SK-N-SH (cell line): ENCODE data around the gene PAMR1. TPM values are rescaled to one million over a fixed set of nuclear protein-coding genes. Genes with fewer than 3 reads are reported as not detected.

ENCODE experiments used
- CTCF ChIA-PET: fragments of 300-600, 350-600 bp; formaldehyde crosslinking; extraction: SDS; loops from one replicate; lab custom pipeline; 2021; lab: Yijun Ruan, JAX
- POLR2A ChIA-PET: fragments of 350-600 bp; sonication (Branson Sonifier 250); formaldehyde crosslinking; extraction: SDS; loops from one replicate; lab custom pipeline; 2020; ENCODE audit warnings: antibody characterized with exemption, inconsistent platforms; lab: Yijun Ruan, JAX
- DNase-seq: peaks from one replicate; pipeline ENCODE4 v3.0.0; 2012
- H2AFZ ChIP-seq: fragments of 200-600 bp; sonication (generic); 2 replicates; pipeline ENCODE4 v1.8.1; 2016; ENCODE audit warnings: antibody characterized with exemption, mild to moderate bottlenecking, low read depth
- H3F3A ChIP-seq: fragments of 200-600 bp; sonication (generic); replicated peaks from 2 replicates; pipeline ENCODE3; 2016; ENCODE audit warnings: antibody characterized with exemption, mild to moderate bottlenecking; ENCODE audit not compliant: insufficient read depth
- H3K27ac ChIP-seq, 2 experiments: fragments of 200-500 bp in 1 of 2; fragments of 200-600 bp in 1 of 2; sonication (Bioruptor generic) in 1 of 2; sonication (generic), shearing (Covaris generic) in 1 of 2; 2 replicates each; pipeline versions ENCODE4 v1.5.1 to v1.6.1; 2014 to 2016; ENCODE audit warnings: low read depth in 2 of 2, inconsistent platforms in 1 of 2, low read length in 1 of 2, mild to moderate bottlenecking in 1 of 2, mixed read lengths in 1 of 2
- H3K27me3 ChIP-seq: fragments of 200-600 bp; sonication (generic), shearing (Covaris generic); 2 replicates; pipeline ENCODE4 v1.6.1; 2016; ENCODE audit warnings: mixed run types; ENCODE audit not compliant: insufficient read depth
- H3K36me3 ChIP-seq, 2 experiments: fragments of 200-500 bp in 1 of 2; fragments of 200-600 bp in 1 of 2; sonication (Bioruptor generic) in 1 of 2; sonication (generic) in 1 of 2; replicated peaks in 1 of 2; 2 replicates each; pipeline versions ENCODE3 to v1.5.1; 2014 to 2016; ENCODE audit warnings: low read length in 1 of 2, mild to moderate bottlenecking in 1 of 2; ENCODE audit not compliant: insufficient read depth in 2 of 2, control insufficient read depth in 1 of 2
- H3K4me1 ChIP-seq, 2 experiments: fragments of 200-500 bp in 1 of 2; fragments of 200-600 bp in 1 of 2; sonication (Bioruptor generic) in 1 of 2; sonication (generic), shearing (Covaris generic) in 1 of 2; 2 replicates each; pipeline versions ENCODE4 v1.5.1 to v1.6.1; 2014 to 2016; ENCODE audit warnings: low read depth in 1 of 2, low read length in 1 of 2, mixed run types in 1 of 2; ENCODE audit not compliant: insufficient read depth in 2 of 2, control insufficient read depth in 1 of 2
- H3K4me2 ChIP-seq: fragments of 200-600 bp; sonication (generic), shearing (Covaris generic); 2 replicates; pipeline ENCODE4 v1.6.1; 2017; ENCODE audit warnings: mixed run types
- H3K4me3 ChIP-seq, 2 experiments: fragments of 200-500 bp in 1 of 2; fragments of 200-600 bp in 1 of 2; sonication (Bioruptor generic) in 1 of 2; sonication (generic), shearing (Covaris generic) in 1 of 2; 2 replicates each; pipeline versions ENCODE4 v1.5.1 to v1.8.1; 2014 to 2016; ENCODE audit warnings: low read depth in 2 of 2, inconsistent platforms in 1 of 2, low read length in 1 of 2, mild to moderate bottlenecking in 1 of 2, mixed read lengths in 1 of 2, moderate library complexity in 1 of 2
- H3K79me2 ChIP-seq: fragments of 200-600 bp; sonication (generic); 2 replicates; pipeline ENCODE4 v1.8.1; 2017; ENCODE audit warnings: mild to moderate bottlenecking; ENCODE audit not compliant: insufficient read depth
- H3K9ac ChIP-seq: fragments of 200-600 bp; sonication (generic); 2 replicates; pipeline ENCODE4 v1.6.1; 2017; ENCODE audit warnings: mixed run types
- H3K9me2 ChIP-seq: fragments of 200-600 bp; sonication (generic); 2 replicates; pipeline ENCODE4 v1.6.1; 2017; ENCODE audit warnings: mixed run types
- H3K9me3 ChIP-seq: fragments of 200-600 bp; sonication (generic); 2 replicates; pipeline ENCODE4 v1.6.1; 2017; ENCODE audit warnings: mixed run types, mild to moderate bottlenecking, moderate library complexity
- H4K20me1 ChIP-seq: fragments of 200-600 bp; sonication (generic); 2 replicates; pipeline ENCODE4 v1.6.1; 2017; ENCODE audit warnings: mild to moderate bottlenecking, mixed run types; ENCODE audit not compliant: insufficient read depth
- ELF1 ChIP-seq: IDR thresholded peaks from 2 replicates; pipeline ENCODE4 v1.4.0; 2012
- FOSL2 ChIP-seq: IDR thresholded peaks from 2 replicates; pipeline ENCODE4 v1.4.0; 2012; ENCODE audit warnings: low read depth, mild to moderate bottlenecking, moderate library complexity, borderline replicate concordance
- JUND ChIP-seq: IDR thresholded peaks from 2 replicates; pipeline ENCODE4 v1.4.0; 2012
- MEF2A ChIP-seq: IDR thresholded peaks from 2 replicates; pipeline ENCODE4 v1.4.0; 2012; ENCODE audit warnings: low read depth, borderline replicate concordance
- MXI1 ChIP-seq: IDR thresholded peaks from 2 replicates; pipeline ENCODE4 v1.6.1; 2012; ENCODE audit warnings: mild to moderate bottlenecking, low read depth, low read length, improper control_type of control experiment
- NRF1 ChIP-seq: IDR thresholded peaks from 2 replicates; pipeline ENCODE4 v1.6.1; 2012; ENCODE audit warnings: low read depth, mild to moderate bottlenecking, low read length
- POLR2AphosphoS5 ChIP-seq: IDR thresholded peaks from 2 replicates; pipeline ENCODE4 v1.6.1; 2012; ENCODE audit warnings: low read depth, low read length
- SMC3 ChIP-seq: IDR thresholded peaks from 2 replicates; pipeline ENCODE4 v1.6.1; 2012; ENCODE audit warnings: low read depth, low read length, improper control_type of control experiment
- YY1 ChIP-seq: IDR thresholded peaks from 2 replicates; pipeline ENCODE4 v1.4.0; 2012; ENCODE audit warnings: low read depth, mild to moderate bottlenecking
- WGBS: methylation state at CpG from one replicate; pipeline ENCODE4 v1.1.6; 2017; ENCODE audit warnings: low lambda C conversion rate; 5-methylcytosine and 5-hydroxymethylcytosine counted together
- polyA plus RNA-seq, 3 experiments: library from polyadenylated mRNA; depleted of rRNA; stranded (reverse); fragments of >200 nt; gene quantifications; 2 replicates each; pipeline ENCODE4 v1.2.3, GENCODE V29; 2012
- TF ChIP-seq, protein P1 (sequence below): IDR thresholded peaks from 2 replicates; pipeline ENCODE4 v1.6.1; 2012; ENCODE audit warnings: mild to moderate bottlenecking, low read depth, low read length, moderate library complexity
- TF ChIP-seq, protein P2 (sequence below): fragments of 150-350 bp; IDR thresholded peaks from 2 replicates; pipeline ENCODE4 v1.6.1; 2017; ENCODE audit warnings: antibody characterized with exemption, low read length, low read depth, borderline replicate concordance
- TF ChIP-seq, protein P3 (sequence below): IDR thresholded peaks from 2 replicates; pipeline ENCODE4; 2012

Gene PAMR1
- polyA plus RNA-seq, 1 of the 3 experiments (the other 2 are of a cell fraction), result 0.31 TPM

DNA sequence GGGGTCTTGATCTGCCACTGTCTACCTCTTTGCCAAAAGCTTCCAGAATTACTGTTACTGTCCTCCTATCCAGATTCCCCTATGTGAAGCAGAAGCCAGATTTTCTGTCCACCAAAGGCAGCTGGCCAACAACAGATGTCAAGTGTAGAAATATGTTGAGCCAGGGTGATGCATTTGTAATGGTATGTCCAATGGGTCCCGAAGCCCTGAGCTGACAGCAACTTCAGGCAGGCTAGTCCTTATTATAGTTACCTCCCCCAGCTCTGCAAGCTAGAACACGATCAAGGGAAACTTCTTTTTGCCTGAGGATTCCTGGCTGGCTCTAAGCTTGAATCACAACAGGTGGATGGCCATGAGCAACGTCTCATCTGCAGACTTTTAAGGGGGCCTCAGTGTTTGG is 10.2 kb downstream of the PAMR1 start (continued):
- TF ChIP-seq, protein P1, sequence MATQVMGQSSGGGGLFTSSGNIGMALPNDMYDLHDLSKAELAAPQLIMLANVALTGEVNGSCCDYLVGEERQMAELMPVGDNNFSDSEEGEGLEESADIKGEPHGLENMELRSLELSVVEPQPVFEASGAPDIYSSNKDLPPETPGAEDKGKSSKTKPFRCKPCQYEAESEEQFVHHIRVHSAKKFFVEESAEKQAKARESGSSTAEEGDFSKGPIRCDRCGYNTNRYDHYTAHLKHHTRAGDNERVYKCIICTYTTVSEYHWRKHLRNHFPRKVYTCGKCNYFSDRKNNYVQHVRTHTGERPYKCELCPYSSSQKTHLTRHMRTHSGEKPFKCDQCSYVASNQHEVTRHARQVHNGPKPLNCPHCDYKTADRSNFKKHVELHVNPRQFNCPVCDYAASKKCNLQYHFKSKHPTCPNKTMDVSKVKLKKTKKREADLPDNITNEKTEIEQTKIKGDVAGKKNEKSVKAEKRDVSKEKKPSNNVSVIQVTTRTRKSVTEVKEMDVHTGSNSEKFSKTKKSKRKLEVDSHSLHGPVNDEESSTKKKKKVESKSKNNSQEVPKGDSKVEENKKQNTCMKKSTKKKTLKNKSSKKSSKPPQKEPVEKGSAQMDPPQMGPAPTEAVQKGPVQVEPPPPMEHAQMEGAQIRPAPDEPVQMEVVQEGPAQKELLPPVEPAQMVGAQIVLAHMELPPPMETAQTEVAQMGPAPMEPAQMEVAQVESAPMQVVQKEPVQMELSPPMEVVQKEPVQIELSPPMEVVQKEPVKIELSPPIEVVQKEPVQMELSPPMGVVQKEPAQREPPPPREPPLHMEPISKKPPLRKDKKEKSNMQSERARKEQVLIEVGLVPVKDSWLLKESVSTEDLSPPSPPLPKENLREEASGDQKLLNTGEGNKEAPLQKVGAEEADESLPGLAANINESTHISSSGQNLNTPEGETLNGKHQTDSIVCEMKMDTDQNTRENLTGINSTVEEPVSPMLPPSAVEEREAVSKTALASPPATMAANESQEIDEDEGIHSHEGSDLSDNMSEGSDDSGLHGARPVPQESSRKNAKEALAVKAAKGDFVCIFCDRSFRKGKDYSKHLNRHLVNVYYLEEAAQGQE, result no peak
- TF ChIP-seq FOSL2 (peak; percentile 54; the same call in 1 of the 2 replicates), YY1 (no peak), NRF1 (no peak), MXI1 (no peak), SMC3 (no peak), POLR2AphosphoS5 (peak; percentile 41; the same call in 1 of the 2 replicates), MEF2A (no peak), JUND (peak; percentile 59)
- TF ChIP-seq, protein P2, sequence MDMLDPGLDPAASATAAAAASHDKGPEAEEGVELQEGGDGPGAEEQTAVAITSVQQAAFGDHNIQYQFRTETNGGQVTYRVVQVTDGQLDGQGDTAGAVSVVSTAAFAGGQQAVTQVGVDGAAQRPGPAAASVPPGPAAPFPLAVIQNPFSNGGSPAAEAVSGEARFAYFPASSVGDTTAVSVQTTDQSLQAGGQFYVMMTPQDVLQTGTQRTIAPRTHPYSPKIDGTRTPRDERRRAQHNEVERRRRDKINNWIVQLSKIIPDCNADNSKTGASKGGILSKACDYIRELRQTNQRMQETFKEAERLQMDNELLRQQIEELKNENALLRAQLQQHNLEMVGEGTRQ, result no peak
- TF ChIP-seq, protein P3, sequence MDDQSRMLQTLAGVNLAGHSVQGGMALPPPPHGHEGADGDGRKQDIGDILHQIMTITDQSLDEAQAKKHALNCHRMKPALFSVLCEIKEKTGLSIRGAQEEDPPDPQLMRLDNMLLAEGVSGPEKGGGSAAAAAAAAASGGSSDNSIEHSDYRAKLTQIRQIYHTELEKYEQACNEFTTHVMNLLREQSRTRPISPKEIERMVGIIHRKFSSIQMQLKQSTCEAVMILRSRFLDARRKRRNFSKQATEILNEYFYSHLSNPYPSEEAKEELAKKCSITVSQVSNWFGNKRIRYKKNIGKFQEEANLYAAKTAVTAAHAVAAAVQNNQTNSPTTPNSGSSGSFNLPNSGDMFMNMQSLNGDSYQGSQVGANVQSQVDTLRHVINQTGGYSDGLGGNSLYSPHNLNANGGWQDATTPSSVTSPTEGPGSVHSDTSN, result peak; percentile 80
- TF ChIP-seq, all 33 proteins: peak for 10

DNA sequence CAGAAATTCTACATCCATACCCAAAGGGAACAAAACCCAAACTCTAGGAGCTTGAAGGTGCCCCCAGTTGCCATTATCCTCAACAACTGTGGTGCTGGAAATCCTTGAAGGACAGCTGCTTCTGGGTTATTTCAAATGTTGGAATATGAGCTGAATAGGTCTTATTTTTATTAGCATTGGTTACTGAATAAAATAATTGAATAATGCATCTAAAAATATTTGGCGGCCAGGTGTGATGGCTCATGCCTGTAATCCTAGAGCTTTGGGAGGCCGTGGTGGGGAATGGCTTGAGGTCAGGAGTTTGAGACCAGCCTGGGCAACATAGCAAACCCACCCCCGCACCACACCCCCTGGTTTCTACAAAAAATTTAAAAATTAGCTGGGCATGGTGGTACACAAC is 10.9 kb downstream of the PAMR1 start:
- ChIA-PET CTCF (interaction anchor here (0.7 to 1.2 kb wide), 2 partner anchors 9 to 10 kb away, joined by 3 to 4 read pairs; no protein-coding TSS in a partner anchor), POLR2A (no interaction called here)
- Histone ChIP-seq H3K4me2 (0 out of 2 replicates have a peak overlapping the region, but pooled peaks have one; percentile 8), H3K27ac (no peak overlapping the region), H3K36me3 (no peaks in the 10 kb centered on the region), H3K9ac (no peak overlapping the region), H3F3A (peaks cover 7% of the 10 kb centered on the region), H3K27me3 (no peaks in the 10 kb centered on the region), H3K9me3 (no peaks in the 10 kb centered on the region), H3K4me1 (peaks cover 3 to 38% of the 10 kb centered on the region in 2 experiments; a peak in 3 of 4 replicates), H3K4me3 (no peak overlapping the region), H2AFZ (no peak overlapping the region), H3K9me2 (no peaks in the 10 kb centered on the region), H4K20me1 (no peaks in the 10 kb centered on the region), H3K79me2 (no peaks in the 10 kb centered on the region)
- WGBS, result 63% methylated on average over 3 of the region's 3 CpGs
- DNase-seq, result no peak
- TF ChIP-seq, protein P2, result no peak
- no peak for TF ChIP-seq ELF1
